HEK293T (cell line): ENCODE measurements around the gene PALLD.
A peak's percentile ranks its signal among the peaks of the same experiment; 100 is the strongest.

Source experiments
- CTCF ChIA-PET: fragments of 350-600 bp; formaldehyde crosslinking; extraction: SDS; loops from one replicate; lab custom pipeline; 2021; ENCODE audit warnings: antibody characterized with exemption, inconsistent platforms; lab: Yijun Ruan, JAX
- POLR2A ChIA-PET: fragments of 350-600 bp; formaldehyde crosslinking; extraction: SDS; loops from one replicate; lab custom pipeline; 2020; ENCODE audit warnings: antibody characterized with exemption, inconsistent platforms; lab: Yijun Ruan, JAX
- DNase-seq: peaks from one replicate; pipeline ENCODE4 v3.0.0; 2012; ENCODE audit warnings: mixed read lengths; ENCODE audit errors: extremely low spot score
- ARNT ChIP-seq: fragments of 450-650 bp; IDR thresholded peaks from 2 replicates; pipeline ENCODE4 v1.6.1; 2017; ENCODE audit warnings: mild to moderate bottlenecking
- BHLHE40 ChIP-seq: fragments of 450-650 bp; IDR thresholded peaks from 2 replicates; pipeline ENCODE4 v1.6.1; 2016; ENCODE audit warnings: mild to moderate bottlenecking, moderate library complexity, borderline replicate concordance
- CTBP1 ChIP-seq: fragments of 450-650 bp; IDR thresholded peaks from 2 replicates; pipeline ENCODE4 v1.6.1; 2016; ENCODE audit warnings: borderline replicate concordance
- ELF4 ChIP-seq: fragments of 450-650 bp; IDR thresholded peaks from 2 replicates; pipeline ENCODE4 v1.6.1; 2017; ENCODE audit warnings: antibody characterized with exemption
- FOXA1 ChIP-seq: fragments of 450-650 bp; IDR thresholded peaks from 2 replicates; pipeline ENCODE4 v1.6.1; 2016; ENCODE audit warnings: mild to moderate bottlenecking
- FOXK2 ChIP-seq: fragments of 450-650 bp; IDR thresholded peaks from 2 replicates; pipeline ENCODE4 v1.6.1; 2016; ENCODE audit warnings: mild to moderate bottlenecking
- FOXM1 ChIP-seq: fragments of 450-650 bp; IDR thresholded peaks from 2 replicates; pipeline ENCODE4 v1.6.1; 2017; ENCODE audit warnings: mild to moderate bottlenecking, borderline replicate concordance
- HDGF ChIP-seq: fragments of 450-650 bp; IDR thresholded peaks from 2 replicates; pipeline ENCODE4 v1.6.1; 2017; ENCODE audit warnings: antibody characterized with exemption, borderline replicate concordance
- L3MBTL2 ChIP-seq: fragments of 450-650 bp; conservative IDR thresholded peaks from 2 replicates; pipeline ENCODE4 v1.6.1; 2016; ENCODE audit warnings: mild to moderate bottlenecking
- LEF1 ChIP-seq: fragments of 450-650 bp; IDR thresholded peaks from 2 replicates; pipeline ENCODE4 v1.6.1; 2017; ENCODE audit warnings: mild to moderate bottlenecking, borderline replicate concordance
- NFRKB ChIP-seq: fragments of 450-650 bp; IDR thresholded peaks from 2 replicates; pipeline ENCODE4 v1.6.1; 2016; ENCODE audit warnings: mild to moderate bottlenecking, moderate library complexity
- PKNOX1 ChIP-seq: fragments of 450-650 bp; IDR thresholded peaks from 2 replicates; pipeline ENCODE4 v1.6.1; 2016
- SP1 ChIP-seq: fragments of 450-650 bp; IDR thresholded peaks from 2 replicates; pipeline ENCODE4 v1.6.1; 2017
- SUZ12 ChIP-seq: fragments of 450-650 bp; IDR thresholded peaks from 2 replicates; pipeline ENCODE4 v1.6.1; 2016; ENCODE audit warnings: mild to moderate bottlenecking
- TARDBP ChIP-seq: fragments of 450-650 bp; IDR thresholded peaks from 2 replicates; pipeline ENCODE4 v1.6.1; 2016
- ZNF384 ChIP-seq: fragments of 450-650 bp; IDR thresholded peaks from 2 replicates; pipeline ENCODE4 v1.6.1; 2016

PALLD gene

GRCh38 chr4:168577624-168578023 is 80.8 kb downstream of the PALLD start:
- POLR2A ChIA-PET, result no interaction called here
- CTCF ChIA-PET, result no interaction called here
- DNase-seq, result no peak
- no peak for TF ChIP-seq FOXK2
- no peak for TF ChIP-seq FOXA1
- no peak for TF ChIP-seq HDGF
- no peak for TF ChIP-seq SP1
- TF ChIP-seq BHLHE40, result no peak

GRCh38 chr4:168580228-168580627 is 83.4 kb downstream of the PALLD start:
- ChIA-PET CTCF (interaction anchor here (0.7 kb wide), 2 partner anchors 131 to 341 kb away, joined by 3 read pairs; no protein-coding TSS in a partner anchor), POLR2A (interaction anchor here (2.2 kb wide), 1 partner anchor 54 kb away, joined by 7 read pairs; no protein-coding TSS in a partner anchor)
- TF ChIP-seq SP1 (no peak), SUZ12 (no peak), CTBP1 (no peak), TARDBP (no peak), L3MBTL2 (no peak), LEF1 (no peak), ELF4 (no peak), FOXM1 (no peak), ZNF384 (no peak), ARNT (no peak)
- no peak for DNase-seq

- DNase-seq, result no peak
- TF ChIP-seq HDGF (no peak), ARNT (no peak), FOXA1 (no peak), LEF1 (no peak), L3MBTL2 (no peak), SP1 (no peak)
- POLR2A ChIA-PET, result no interaction called here
- CTCF ChIA-PET, result interaction anchor here (0.5 to 0.9 kb wide), 2 partner anchors 10 to 48 kb away, joined by 3 read pairs; no protein-coding TSS in a partner anchor
Observed at GRCh38 chr4:168584321-168584771, 87.5 kb downstream of the PALLD start.

GRCh38 chr4:168585168-168586091 is 88.6 kb downstream of the PALLD start:
- ChIA-PET CTCF (interaction anchor here (0.6 to 3.0 kb wide), 30 partner anchors 9 to 467 kb away, joined by 3 to 39 read pairs (median 4); no protein-coding TSS in a partner anchor), POLR2A (interaction anchor here (2.0 to 2.5 kb wide), 2 partner anchors 47 to 49 kb away, joined by 5 to 21 read pairs; no protein-coding TSS in a partner anchor)
- peak; percentile 78 for DNase-seq
- no peak for TF ChIP-seq SP1

- no peak for TF ChIP-seq HDGF
- TF ChIP-seq FOXA1, result no peak
- TF ChIP-seq FOXM1, result no peak
- no peak for TF ChIP-seq ARNT
- TF ChIP-seq SP1, result no peak
- TF ChIP-seq L3MBTL2, result no peak
- TF ChIP-seq BHLHE40, result no peak
- TF ChIP-seq ZNF384, result no peak
- TF ChIP-seq TARDBP, result no peak
- TF ChIP-seq LEF1, result no peak
- no peak for TF ChIP-seq SUZ12
- CTCF ChIA-PET, result interaction anchor here (0.7 to 3.0 kb wide), 5 partner anchors 14 to 336 kb away, joined by 3 to 39 read pairs (median 5); no protein-coding TSS in a partner anchor
- POLR2A ChIA-PET, result interaction anchor here (0.6 to 2.5 kb wide), 3 partner anchors 17 to 48 kb away, joined by 3 to 21 read pairs (median 5); no protein-coding TSS in a partner anchor
- no peak for DNase-seq
Observed at GRCh38 chr4:168586926-168587325, 90.1 kb downstream of the PALLD start.

GRCh38 chr4:168587411-168588125 is 90.7 kb downstream of the PALLD start:
- TF ChIP-seq L3MBTL2, result no peak
- no peak for TF ChIP-seq SP1
- no peak for TF ChIP-seq NFRKB
- no peak for TF ChIP-seq ZNF384
- no peak for TF ChIP-seq FOXM1
- no peak for TF ChIP-seq PKNOX1
- no peak for TF ChIP-seq SUZ12
- TF ChIP-seq FOXA1, result no peak
- DNase-seq, result no peak
- CTCF ChIA-PET, result interaction anchor here (0.7 to 3.0 kb wide), 2 partner anchors 27 to 335 kb away, joined by 3 to 39 read pairs; no protein-coding TSS in a partner anchor
- POLR2A ChIA-PET, result interaction anchor here (0.6 to 2.5 kb wide), 2 partner anchors 16 to 45 kb away, joined by 3 to 21 read pairs; no protein-coding TSS in a partner anchor
